Measurements from ENCODE around the gene ADIG.

ADIG gene

GRCh38 chr20:38581013-38581412 lies at the start of gene ADIG:
Gene ADIG (plus strand): TSS chr20:38581197. CDS start chr20:38581251, 54 bp downstream.
- no peak for DNase-seq

- no peak for DNase-seq
Observed at GRCh38 chr20:38534756-38535155, 46.2 kb upstream of the ADIG start.

GRCh38 chr20:38536310-38536709 lies 44.7 kb upstream of the ADIG start:
- DNase-seq = no peak

DNA sequence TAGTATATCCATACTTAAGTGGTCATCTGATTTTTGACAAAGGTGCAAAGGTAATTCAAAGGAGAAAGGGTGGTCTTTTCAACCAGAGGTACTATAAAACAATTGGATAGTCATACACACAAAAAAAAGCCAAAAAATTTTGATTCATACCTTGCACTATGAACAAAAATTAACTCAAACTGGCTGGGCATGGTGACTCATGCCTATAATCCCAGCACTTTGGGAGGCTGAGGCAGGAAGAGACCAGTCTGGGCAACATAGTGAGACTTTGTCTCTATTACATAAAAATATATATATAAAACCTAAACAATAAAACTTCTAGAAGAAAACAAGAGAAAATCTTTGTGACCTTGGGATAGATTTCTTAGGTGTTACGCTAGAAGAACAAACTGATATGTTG lies 43.8 kb upstream of the ADIG start:
- DNase-seq = no peak

- no peak for DNase-seq
Observed at GRCh38 chr20:38538789-38539188, 42.2 kb upstream of the ADIG start.

DNA sequence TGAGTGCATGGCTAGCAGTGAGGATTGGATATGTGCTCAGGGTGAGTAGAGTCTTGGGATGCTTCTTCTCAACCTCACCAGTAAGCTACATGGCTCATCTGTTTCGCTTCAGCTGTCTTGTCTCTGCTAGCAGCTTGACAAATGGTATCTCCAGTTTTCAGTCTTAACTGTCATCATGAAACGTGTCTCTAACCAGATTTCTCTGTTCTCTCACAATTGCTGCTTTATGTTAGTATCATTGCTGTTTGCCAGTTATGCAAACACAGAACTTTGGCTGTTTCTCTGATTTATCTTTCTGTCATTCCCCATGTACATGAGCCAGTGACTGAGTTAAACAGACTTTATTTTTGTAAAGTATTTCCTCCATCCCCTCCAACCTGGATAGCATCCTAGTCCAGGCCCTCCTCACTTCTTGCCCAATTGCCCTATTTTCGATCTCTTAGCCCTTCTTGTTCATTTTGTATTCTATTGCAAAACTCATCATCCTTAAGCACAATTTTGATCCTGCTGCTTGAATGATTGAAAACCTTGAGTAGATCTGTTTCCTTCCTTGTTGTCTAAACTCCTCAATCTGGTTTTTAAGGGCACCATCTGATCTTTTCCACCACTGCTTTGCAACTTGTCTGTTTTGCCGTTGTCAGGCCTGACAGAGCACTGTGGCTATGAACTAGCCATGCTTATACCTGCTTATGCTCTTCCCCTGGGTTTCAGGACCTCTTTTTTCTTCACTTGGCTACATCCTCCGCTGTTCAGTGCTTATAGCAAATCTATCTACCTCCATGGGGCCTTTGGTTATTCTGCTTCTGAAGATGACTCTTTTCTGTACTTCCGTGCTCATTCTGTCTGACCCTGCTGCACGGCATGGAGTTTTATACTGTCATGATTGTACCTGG lies 37.7 kb upstream of the ADIG start:
- no peak for DNase-seq

DNA sequence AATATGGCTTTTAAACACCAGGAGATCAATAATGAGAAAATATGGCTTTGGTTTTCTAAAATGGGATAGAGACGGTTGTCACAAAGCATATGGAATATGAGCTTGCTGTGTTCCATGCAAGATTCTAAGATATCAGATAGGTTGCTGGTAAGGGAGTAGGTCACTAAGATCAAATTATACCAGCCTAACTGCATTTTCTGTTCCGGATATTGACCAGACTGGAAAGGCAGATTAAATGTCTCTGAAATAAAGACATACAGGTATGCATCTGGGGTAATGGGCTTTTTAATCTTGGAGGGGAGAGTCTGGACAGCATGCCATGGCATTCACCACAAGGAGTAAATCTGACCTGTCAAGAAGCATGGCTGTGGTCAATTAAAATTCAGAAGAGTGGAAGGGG lies 35.2 kb upstream of the ADIG start:
- no peak for DNase-seq

DNA sequence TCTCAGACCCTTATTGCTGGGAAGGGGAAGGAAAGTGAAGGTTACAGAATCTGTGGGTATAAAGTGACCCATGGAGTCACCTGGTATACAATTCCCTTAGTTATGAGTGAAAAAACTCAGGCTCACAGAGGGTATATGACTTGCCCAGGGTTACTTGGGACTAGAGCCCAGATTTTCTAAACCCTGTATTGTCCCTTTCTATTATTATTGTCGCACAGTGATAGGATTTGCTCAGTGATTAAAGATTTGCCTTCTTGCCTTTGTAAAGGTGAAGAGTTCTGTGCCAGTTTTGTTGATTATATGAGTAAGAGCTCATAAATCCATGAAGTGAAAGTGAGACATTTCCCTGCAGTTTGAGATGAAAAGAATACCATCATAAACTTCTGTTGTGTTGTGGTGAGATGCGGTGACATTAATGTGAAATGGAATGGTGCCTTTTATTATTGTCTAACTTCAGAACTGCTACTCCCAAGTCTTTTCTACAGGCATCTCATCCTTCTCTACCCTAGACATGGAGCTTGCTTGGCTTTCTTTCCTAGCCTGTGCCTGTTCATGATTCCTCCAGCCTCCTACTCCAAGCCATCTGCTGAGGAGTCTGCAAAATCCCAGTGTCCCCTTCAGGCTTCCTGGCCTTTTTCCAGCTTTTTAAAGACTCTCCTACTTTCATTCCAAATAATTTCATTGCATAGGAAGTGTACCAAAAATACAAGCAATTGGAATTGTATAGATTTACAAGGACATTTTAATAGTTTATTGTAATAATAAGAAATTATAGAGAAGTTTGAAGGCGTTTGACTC lies 33.5 kb upstream of the ADIG start:
- no peak for DNase-seq

DNA sequence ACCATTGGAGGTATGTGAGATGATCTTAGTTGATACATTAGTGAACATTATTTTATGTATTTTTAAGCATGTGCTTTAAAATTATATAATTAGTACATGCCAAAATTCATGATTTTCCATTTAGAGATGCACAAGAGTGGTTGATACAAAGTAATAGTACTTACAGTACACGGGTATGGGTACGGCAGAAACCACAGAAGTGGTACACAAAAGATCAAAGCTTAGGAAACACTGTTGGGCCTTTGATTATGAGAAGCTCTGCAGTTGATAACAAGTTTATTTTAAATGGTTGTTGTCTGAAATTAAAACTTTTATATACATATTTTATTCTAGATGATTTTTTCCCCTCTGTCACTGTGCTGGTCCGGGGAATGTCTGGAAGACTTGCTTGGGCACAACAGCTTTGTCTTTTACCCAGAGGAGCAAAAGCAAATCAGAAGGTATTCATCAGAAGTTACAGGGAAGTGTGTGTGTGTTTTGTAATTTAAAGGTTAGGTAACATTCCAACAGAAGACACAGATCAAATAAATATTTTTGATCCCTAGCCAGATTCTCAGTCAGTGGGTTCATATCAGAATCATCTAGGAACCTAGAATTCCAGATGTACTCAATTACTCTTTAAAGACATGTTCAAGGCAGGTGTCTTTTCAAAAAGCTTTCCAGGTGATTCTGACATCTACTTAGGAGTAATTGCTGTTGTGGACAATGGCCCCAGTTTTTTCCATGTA lies 32.5 kb upstream of the ADIG start:
- no peak for DNase-seq

GRCh38 chr20:38550274-38550673 lies 30.7 kb upstream of the ADIG start:
- DNase-seq = no peak

DNA sequence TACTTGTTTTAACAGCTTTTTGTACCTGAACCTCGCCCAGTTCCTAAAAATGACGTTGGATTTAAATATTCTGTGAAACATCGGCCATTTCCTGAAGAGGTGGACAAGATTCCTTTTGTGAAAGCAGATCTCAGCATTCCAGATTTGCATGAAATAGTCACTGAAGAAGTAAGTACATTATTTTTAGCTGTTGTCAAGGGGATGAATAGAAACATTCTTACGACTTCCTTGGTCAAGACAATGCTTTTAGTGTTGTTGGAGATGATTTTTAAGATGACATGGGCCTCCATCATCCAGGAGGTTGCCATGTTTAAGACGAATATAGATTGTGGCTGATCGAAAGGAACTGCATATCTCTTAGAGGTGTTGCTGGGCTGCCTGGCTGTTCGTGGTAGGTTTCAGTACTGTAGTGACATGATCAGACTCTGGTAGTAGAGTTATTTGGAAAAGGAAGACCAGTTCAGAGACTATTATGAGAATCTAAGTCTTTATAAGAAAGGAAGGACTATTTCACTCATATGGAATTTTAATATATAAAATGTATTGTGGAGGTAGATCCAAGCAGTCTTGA lies 29.9 kb upstream of the ADIG start:
- no peak for DNase-seq

GRCh38 chr20:38554986-38555385 lies 26.0 kb upstream of the ADIG start:
- no peak for DNase-seq

- no peak for DNase-seq
Observed at GRCh38 chr20:38555395-38555794, 25.6 kb upstream of the ADIG start.

GRCh38 chr20:38557174-38557573 lies 23.8 kb upstream of the ADIG start:
- DNase-seq = no peak

GRCh38 chr20:38558596-38559360 lies 22.2 kb upstream of the ADIG start:
- DNase-seq = no peak

- DNase-seq = no peak
Observed at GRCh38 chr20:38559764-38560163, 21.2 kb upstream of the ADIG start.

DNA sequence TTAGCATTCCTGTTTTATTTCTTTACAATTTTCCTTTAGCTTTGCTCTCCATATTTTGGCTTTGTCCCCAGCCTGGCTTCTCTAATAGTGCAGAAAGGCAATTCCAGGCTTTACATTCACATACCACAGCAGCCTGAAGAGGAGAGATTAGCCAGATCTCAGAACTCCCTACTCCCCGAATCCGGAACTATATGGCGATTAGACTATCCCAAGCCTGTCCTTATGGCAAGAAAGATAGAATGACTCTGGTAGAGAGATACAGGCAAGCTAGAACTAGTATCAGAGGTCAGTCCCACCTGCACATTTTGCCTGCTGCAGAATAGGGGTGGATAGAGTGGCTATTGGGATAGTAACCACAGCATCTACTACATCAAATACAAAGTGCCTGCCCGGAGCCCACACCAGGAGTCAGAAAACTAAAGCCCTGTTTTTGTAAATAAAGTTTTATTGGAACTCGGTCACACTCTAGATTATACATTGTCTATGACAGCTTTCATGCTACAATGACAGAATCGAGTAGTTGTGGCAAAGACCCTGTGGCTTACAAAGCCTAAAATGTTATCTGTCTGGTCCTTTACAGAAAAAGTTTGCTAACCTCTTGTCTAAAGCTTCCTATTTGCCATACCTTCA lies 17.1 kb upstream of the ADIG start:
- no peak for DNase-seq

- no peak for DNase-seq
Observed at GRCh38 chr20:38564680-38565079, 16.3 kb upstream of the ADIG start.

GRCh38 chr20:38566036-38566598 lies 14.9 kb upstream of the ADIG start:
- no peak for DNase-seq

DNA sequence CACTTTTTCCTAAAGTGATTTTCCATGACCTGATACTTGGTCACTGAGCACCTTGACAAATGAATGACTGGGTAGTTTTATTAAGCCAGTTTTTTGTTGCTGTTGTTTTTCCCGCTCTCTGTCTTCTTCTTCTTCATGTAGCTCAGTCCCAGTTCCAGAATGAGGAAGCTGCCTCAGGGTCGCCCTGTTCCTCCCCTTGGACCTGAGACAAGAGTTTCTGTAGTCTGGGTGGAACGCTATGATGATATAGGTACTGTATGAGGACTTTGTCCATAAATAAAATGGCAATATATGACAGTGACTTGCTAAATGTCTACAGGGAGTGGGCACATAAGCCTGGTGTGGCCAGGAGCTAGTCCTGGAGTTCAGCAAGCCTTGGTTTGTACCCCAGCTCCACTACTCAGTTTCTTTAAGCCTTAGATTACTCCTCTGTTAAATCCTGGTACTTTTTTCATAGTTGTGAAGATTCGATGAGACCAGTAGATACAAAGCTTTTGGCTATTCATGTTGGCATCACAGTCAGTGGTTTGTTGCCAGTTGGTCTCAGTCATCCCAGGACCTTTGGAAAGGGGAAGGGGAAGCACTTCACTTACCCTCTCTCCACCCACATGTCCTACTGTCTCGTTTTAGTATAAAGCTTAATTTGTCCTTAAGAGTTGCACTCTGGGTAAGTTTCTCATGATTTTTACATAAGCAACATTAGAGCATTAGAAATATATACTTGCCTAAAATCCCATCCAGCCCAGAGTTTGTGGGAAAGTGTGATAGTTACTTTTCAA lies 11.1 kb upstream of the ADIG start:
- DNase-seq = no peak

- no peak for DNase-seq
Observed at GRCh38 chr20:38573413-38573812, 7.6 kb upstream of the ADIG start.

All from NCI-H2081 treated with DMSO at 0.1 percent for 48 hours (cell line).